CD14-positive monocyte (primary cell): ENCODE measurements around the gene TSHZ1. TPM values are rescaled to one million over a fixed set of nuclear protein-coding genes. Genes with fewer than 3 reads are reported as not detected.
A peak's percentile ranks its signal among the peaks of the same experiment; 100 is the strongest.

Experiments
- DNase-seq, 3 donors: peaks; one replicate each; pipeline ENCODE4 v3.0.0-alpha.2; 2011 to 2022
- H2AFZ ChIP-seq: 2 replicates; pipeline ENCODE4 v1.6.0; 2012; ENCODE audit warnings: mild to moderate bottlenecking, low read depth, low read length, inconsistent platforms; ENCODE audit not compliant: insufficient read depth, poor library complexity, severe bottlenecking
- H3K27ac ChIP-seq, 2 donors: 1 replicate in 1 of 2; 2 replicates in 1 of 2; pipeline ENCODE4 v1.5.1; 2012 to 2013; ENCODE audit warnings: low read length in 2 of 2, control low read depth in 1 of 2, inconsistent platforms in 1 of 2, low read depth in 1 of 2, mild to moderate bottlenecking in 1 of 2
- H3K27me3 ChIP-seq, 2 donors: one replicate each; pipeline versions ENCODE4 v1.6.0 to v1.6.1; 2011 to 2013; ENCODE audit warnings: low read length in 2 of 2; ENCODE audit not compliant: control insufficient read depth in 2 of 2, insufficient read depth in 2 of 2
- H3K36me3 ChIP-seq, 2 donors: replicated peaks in 1 of 2; 1 replicate in 1 of 2; 2 replicates in 1 of 2; pipeline versions ENCODE4 v1.5.1 to v1.6.1; 2012 to 2013; ENCODE audit warnings: low read length in 2 of 2, control low read depth in 1 of 2, inconsistent platforms in 1 of 2, mild to moderate bottlenecking in 1 of 2; ENCODE audit not compliant: insufficient read depth in 2 of 2, control insufficient read depth in 1 of 2
- H3K4me1 ChIP-seq, 2 donors: 1 replicate in 1 of 2; 2 replicates in 1 of 2; pipeline versions ENCODE4 v1.5.1 to v1.6.1; 2012 to 2013; ENCODE audit warnings: low read length in 2 of 2, control low read depth in 1 of 2, inconsistent platforms in 1 of 2, mild to moderate bottlenecking in 1 of 2, moderate library complexity in 1 of 2; ENCODE audit not compliant: insufficient read depth in 2 of 2, control insufficient read depth in 1 of 2
- H3K4me2 ChIP-seq: replicated peaks from 2 replicates; pipeline ENCODE3; 2012; ENCODE audit warnings: low read length, moderate library complexity, mild to moderate bottlenecking; ENCODE audit not compliant: poor library complexity, severe bottlenecking; ENCODE audit errors: extremely low read depth
- H3K4me3 ChIP-seq, 3 experiments: fragments of 200-600 bp in 1 of 3; sonication (generic) in 1 of 3; replicated peaks in 1 of 3; 1 replicate in 2 of 3; 2 replicates in 1 of 3; pipeline ENCODE4 v1.5.1; 2011 to 2013; ENCODE audit warnings: low read length in 3 of 3, mild to moderate bottlenecking in 3 of 3, control low read depth in 2 of 3, low read depth in 2 of 3, inconsistent platforms in 1 of 3, moderate library complexity in 1 of 3
- H3K79me2 ChIP-seq: 2 replicates; pipeline ENCODE4 v1.6.0; 2012; ENCODE audit warnings: mild to moderate bottlenecking, control low read depth, inconsistent platforms, low read length, moderate library complexity; ENCODE audit not compliant: insufficient read depth
- H3K9ac ChIP-seq: 2 replicates; pipeline ENCODE4 v1.6.0; 2017; ENCODE audit warnings: low read length, mild to moderate bottlenecking; ENCODE audit not compliant: insufficient read depth, poor library complexity, severe bottlenecking
- H3K9me3 ChIP-seq, 2 donors: replicated peaks in 1 of 2; 1 replicate in 1 of 2; 2 replicates in 1 of 2; pipeline versions ENCODE4 v1.5.1 to v1.6.1; 2012 to 2013; ENCODE audit warnings: low read length in 2 of 2, control low read depth in 1 of 2; ENCODE audit not compliant: control insufficient read depth in 1 of 2, insufficient read depth in 1 of 2
- H4K20me1 ChIP-seq: 2 replicates; pipeline ENCODE4 v1.6.0; 2012; ENCODE audit warnings: mild to moderate bottlenecking, low read length, control low read depth, moderate library complexity; ENCODE audit not compliant: insufficient read depth
- H3K27ac Mint-ChIP-seq, 7 donors: one replicate each; pipeline ENCODE4 v1.8.0; 2020; ENCODE audit warnings: mild to moderate bottlenecking in 7 of 7, mixed read lengths in 7 of 7, moderate library complexity in 6 of 7, inconsistent platforms in 2 of 7
- H3K27me3 Mint-ChIP-seq, 3 donors: one replicate each; pipeline ENCODE4 v1.8.0; 2021 to 2022; ENCODE audit warnings: low read depth in 3 of 3, mild to moderate bottlenecking in 3 of 3, mixed read lengths in 3 of 3, moderate library complexity in 3 of 3, inconsistent platforms in 1 of 3
- H3K36me3 Mint-ChIP-seq, 2 donors: one replicate each; pipeline ENCODE4 v1.8.0; 2020; ENCODE audit warnings: mixed read lengths in 2 of 2, inconsistent platforms in 1 of 2, mild to moderate bottlenecking in 1 of 2
- H3K4me1 Mint-ChIP-seq: one replicate; pipeline ENCODE4 v1.8.0; 2020; ENCODE audit warnings: mild to moderate bottlenecking, mixed read lengths
- H3K4me3 Mint-ChIP-seq, 2 donors: one replicate each; pipeline ENCODE4 v1.8.0; 2020; ENCODE audit warnings: mild to moderate bottlenecking in 2 of 2, mixed read lengths in 2 of 2, moderate library complexity in 1 of 2
- H3K9me3 Mint-ChIP-seq, 7 donors: one replicate each; pipeline ENCODE4 v1.8.0; 2020 to 2022; ENCODE audit warnings: mixed read lengths in 7 of 7, mild to moderate bottlenecking in 6 of 7, moderate library complexity in 6 of 7, inconsistent platforms in 2 of 7
- WGBS: methylation state at CpG from one replicate; pipeline ENCODE4 v1.1.5; 2013; ENCODE audit warnings: missing lambda C conversion rate; ENCODE audit not compliant: insufficient coverage; 5-methylcytosine and 5-hydroxymethylcytosine counted together
- intact Hi-C, 2 donors: fragments of 100-400 bp; cut with micrococcal nuclease; formaldehyde crosslinking; loops; one replicate each; pipeline versions ENCODE4 v1.15.0 to v1.15.1; 2023
- polyA plus RNA-seq, 3 donors: library from polyadenylated mRNA; depleted of rRNA in 1 of 3; unstranded in 2 of 3; stranded (reverse) in 1 of 3; fragments of 300-500 nt in 2 of 3; fragments of >200 nt in 1 of 3; fragmentation: Illumina TruSeq in 2 of 3; gene quantifications; 1 replicate in 2 of 3; 2 replicates in 1 of 3; pipeline ENCODE4 v1.2.3, GENCODE V29; 2012 to 2021
- TF ChIP-seq, protein P1 (sequence below): fragments of 200-600 bp; IDR thresholded peaks from one replicate; pipeline ENCODE4 v1.8.0; 2022; ENCODE audit warnings: antibody characterized with exemption, mild to moderate bottlenecking

TSHZ1 gene
- polyA plus RNA-seq, 3 donors: 0.76 to 3.3 (median 1.4) TPM

GRCh38 chr18:75240433-75240832 lies 29.8 kb downstream of the TSHZ1 start:
- Mint-ChIP-seq H3K9me3 (peaks cover 2 to 9% (median 3%) of the 10 kb centered on the region in 7 donors), H3K4me1 (peaks cover 16% of the 10 kb centered on the region), H3K27me3 (peaks cover 0 to 2% (median 0%) of the 10 kb centered on the region in 3 donors), H3K27ac (no peak overlapping the region), H3K4me3 (no peak overlapping the region), H3K36me3 (peaks cover 14 to 15% of the 10 kb centered on the region in 2 donors)
- DNase-seq: peak in 1 of 3 donors; percentile 39
- Histone ChIP-seq H2AFZ (no peak overlapping the region), H3K4me1 (peaks cover 5% of the 10 kb centered on the region in 2 donors), H3K27me3 (no peaks in the 10 kb centered on the region), H3K4me2 (no peak overlapping the region), H3K9me3 (peaks cover 0 to 8% of the 10 kb centered on the region in 2 donors), H3K4me3 (no peak overlapping the region), H3K27ac (no peak overlapping the region), H3K79me2 (peaks cover 49% of the 10 kb centered on the region), H3K36me3 (no peaks in the 10 kb centered on the region), H3K9ac (no peak overlapping the region), H4K20me1 (peaks cover 54% of the 10 kb centered on the region)
- intact Hi-C loops: no loop called here
- WGBS: 86% methylated on average over 5 of the region's 10 CpGs
- TF ChIP-seq, protein P1, sequence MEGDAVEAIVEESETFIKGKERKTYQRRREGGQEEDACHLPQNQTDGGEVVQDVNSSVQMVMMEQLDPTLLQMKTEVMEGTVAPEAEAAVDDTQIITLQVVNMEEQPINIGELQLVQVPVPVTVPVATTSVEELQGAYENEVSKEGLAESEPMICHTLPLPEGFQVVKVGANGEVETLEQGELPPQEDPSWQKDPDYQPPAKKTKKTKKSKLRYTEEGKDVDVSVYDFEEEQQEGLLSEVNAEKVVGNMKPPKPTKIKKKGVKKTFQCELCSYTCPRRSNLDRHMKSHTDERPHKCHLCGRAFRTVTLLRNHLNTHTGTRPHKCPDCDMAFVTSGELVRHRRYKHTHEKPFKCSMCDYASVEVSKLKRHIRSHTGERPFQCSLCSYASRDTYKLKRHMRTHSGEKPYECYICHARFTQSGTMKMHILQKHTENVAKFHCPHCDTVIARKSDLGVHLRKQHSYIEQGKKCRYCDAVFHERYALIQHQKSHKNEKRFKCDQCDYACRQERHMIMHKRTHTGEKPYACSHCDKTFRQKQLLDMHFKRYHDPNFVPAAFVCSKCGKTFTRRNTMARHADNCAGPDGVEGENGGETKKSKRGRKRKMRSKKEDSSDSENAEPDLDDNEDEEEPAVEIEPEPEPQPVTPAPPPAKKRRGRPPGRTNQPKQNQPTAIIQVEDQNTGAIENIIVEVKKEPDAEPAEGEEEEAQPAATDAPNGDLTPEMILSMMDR: no peak

DNA sequence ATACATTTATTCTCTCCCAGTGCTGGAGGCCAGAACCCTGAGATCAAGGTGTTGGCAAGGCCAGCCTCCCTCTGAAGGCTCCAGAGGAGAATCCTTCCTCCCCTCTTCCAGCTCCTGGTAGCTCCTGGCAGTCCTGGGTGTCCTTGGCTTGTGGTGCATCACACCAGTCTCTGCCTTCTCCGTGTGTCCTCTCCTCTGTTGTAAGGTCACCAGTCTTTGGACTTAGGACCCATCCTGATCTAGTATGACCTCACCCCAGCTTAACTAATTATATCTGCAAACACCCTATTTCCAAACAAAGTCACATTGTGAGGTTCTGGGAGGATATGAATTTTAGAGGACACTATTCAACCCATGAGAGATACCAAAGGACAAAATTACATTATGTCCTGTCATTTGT lies 31.1 kb downstream of the TSHZ1 start:
- no peak overlapping the region for H3K4me3 Mint-ChIP-seq

More for the DNA sequence above, 31.1 kb downstream of the TSHZ1 start:
- peaks cover 43% of the 10 kb centered on the region for H4K20me1 ChIP-seq
- H3K4me2 ChIP-seq: no peak overlapping the region
- WGBS: no CpG with 5 or more reads among the region's 1 CpG
- Mint-ChIP-seq H3K27me3 (no peaks in the 10 kb centered on the region), H3K36me3 (peaks cover 10 to 12% of the 10 kb centered on the region in 2 donors), H3K4me1 (peaks cover 15% of the 10 kb centered on the region), H3K9me3 (peaks cover 2 to 9% (median 3%) of the 10 kb centered on the region in 7 donors), H3K27ac (no peak overlapping the region)
- H3K27me3 ChIP-seq: no peaks in the 10 kb centered on the region
- no peak overlapping the region for H3K27ac ChIP-seq
- H3K79me2 ChIP-seq: peaks cover 59% of the 10 kb centered on the region
- H3K36me3 ChIP-seq: no peaks in the 10 kb centered on the region
- no peak overlapping the region for H3K9ac ChIP-seq
- DNase-seq: no peak
- H3K4me3 ChIP-seq: no peak overlapping the region
- H2AFZ ChIP-seq: no peak overlapping the region
- peaks cover 0 to 3% of the 10 kb centered on the region in 2 donors for H3K4me1 ChIP-seq
- intact Hi-C loops: no loop called here
- peaks cover 0 to 8% of the 10 kb centered on the region in 2 donors for H3K9me3 ChIP-seq
- TF ChIP-seq, protein P1: no peak
